SK-N-SH (cell line): Measurements from ENCODE around the gene SEBOX. TPM values are rescaled to one million over a fixed set of nuclear protein-coding genes. Genes with fewer than 3 reads are reported as not detected.

ENCODE experiments used
- CTCF ChIA-PET: fragments of 300-600, 350-600 bp; formaldehyde crosslinking; extraction: SDS; loops from one replicate; lab custom pipeline; 2021; lab: Yijun Ruan, JAX
- POLR2A ChIA-PET: fragments of 350-600 bp; sonication (Branson Sonifier 250); formaldehyde crosslinking; extraction: SDS; loops from one replicate; lab custom pipeline; 2020; ENCODE audit warnings: antibody characterized with exemption, inconsistent platforms; lab: Yijun Ruan, JAX
- DNase-seq: peaks from one replicate; pipeline ENCODE4 v3.0.0; 2012
- H2AFZ ChIP-seq: fragments of 200-600 bp; sonication (generic); 2 replicates; pipeline ENCODE4 v1.8.1; 2016; ENCODE audit warnings: antibody characterized with exemption, mild to moderate bottlenecking, low read depth
- H3F3A ChIP-seq: fragments of 200-600 bp; sonication (generic); replicated peaks from 2 replicates; pipeline ENCODE3; 2016; ENCODE audit warnings: antibody characterized with exemption, mild to moderate bottlenecking; ENCODE audit not compliant: insufficient read depth
- H3K27ac ChIP-seq, 2 experiments: fragments of 200-500 bp in 1 of 2; fragments of 200-600 bp in 1 of 2; sonication (Bioruptor generic) in 1 of 2; sonication (generic), shearing (Covaris generic) in 1 of 2; 2 replicates each; pipeline versions ENCODE4 v1.5.1 to v1.6.1; 2014 to 2016; ENCODE audit warnings: low read depth in 2 of 2, inconsistent platforms in 1 of 2, low read length in 1 of 2, mild to moderate bottlenecking in 1 of 2, mixed read lengths in 1 of 2
- H3K27me3 ChIP-seq: fragments of 200-600 bp; sonication (generic), shearing (Covaris generic); 2 replicates; pipeline ENCODE4 v1.6.1; 2016; ENCODE audit warnings: mixed run types; ENCODE audit not compliant: insufficient read depth
- H3K36me3 ChIP-seq, 2 experiments: fragments of 200-500 bp in 1 of 2; fragments of 200-600 bp in 1 of 2; sonication (Bioruptor generic) in 1 of 2; sonication (generic) in 1 of 2; replicated peaks in 1 of 2; 2 replicates each; pipeline versions ENCODE3 to v1.5.1; 2014 to 2016; ENCODE audit warnings: low read length in 1 of 2, mild to moderate bottlenecking in 1 of 2; ENCODE audit not compliant: insufficient read depth in 2 of 2, control insufficient read depth in 1 of 2
- H3K4me1 ChIP-seq, 2 experiments: fragments of 200-500 bp in 1 of 2; fragments of 200-600 bp in 1 of 2; sonication (Bioruptor generic) in 1 of 2; sonication (generic), shearing (Covaris generic) in 1 of 2; 2 replicates each; pipeline versions ENCODE4 v1.5.1 to v1.6.1; 2014 to 2016; ENCODE audit warnings: low read depth in 1 of 2, low read length in 1 of 2, mixed run types in 1 of 2; ENCODE audit not compliant: insufficient read depth in 2 of 2, control insufficient read depth in 1 of 2
- H3K4me2 ChIP-seq: fragments of 200-600 bp; sonication (generic), shearing (Covaris generic); 2 replicates; pipeline ENCODE4 v1.6.1; 2017; ENCODE audit warnings: mixed run types
- H3K4me3 ChIP-seq, 2 experiments: fragments of 200-500 bp in 1 of 2; fragments of 200-600 bp in 1 of 2; sonication (Bioruptor generic) in 1 of 2; sonication (generic), shearing (Covaris generic) in 1 of 2; 2 replicates each; pipeline versions ENCODE4 v1.5.1 to v1.8.1; 2014 to 2016; ENCODE audit warnings: low read depth in 2 of 2, inconsistent platforms in 1 of 2, low read length in 1 of 2, mild to moderate bottlenecking in 1 of 2, mixed read lengths in 1 of 2, moderate library complexity in 1 of 2
- H3K79me2 ChIP-seq: fragments of 200-600 bp; sonication (generic); 2 replicates; pipeline ENCODE4 v1.8.1; 2017; ENCODE audit warnings: mild to moderate bottlenecking; ENCODE audit not compliant: insufficient read depth
- H3K9ac ChIP-seq: fragments of 200-600 bp; sonication (generic); 2 replicates; pipeline ENCODE4 v1.6.1; 2017; ENCODE audit warnings: mixed run types
- H3K9me2 ChIP-seq: fragments of 200-600 bp; sonication (generic); 2 replicates; pipeline ENCODE4 v1.6.1; 2017; ENCODE audit warnings: mixed run types
- H3K9me3 ChIP-seq: fragments of 200-600 bp; sonication (generic); 2 replicates; pipeline ENCODE4 v1.6.1; 2017; ENCODE audit warnings: mixed run types, mild to moderate bottlenecking, moderate library complexity
- H4K20me1 ChIP-seq: fragments of 200-600 bp; sonication (generic); 2 replicates; pipeline ENCODE4 v1.6.1; 2017; ENCODE audit warnings: mild to moderate bottlenecking, mixed run types; ENCODE audit not compliant: insufficient read depth
- CHD2 ChIP-seq: fragments of 150-350 bp; IDR thresholded peaks from 2 replicates; pipeline ENCODE4 v1.6.1; 2018; ENCODE audit warnings: low read length; ENCODE audit not compliant: partially characterized antibody
- FOXJ3 ChIP-seq: sonication (generic); formaldehyde crosslinking; IDR thresholded peaks from 2 replicates; pipeline ENCODE4 v1.5.1; 2020; ENCODE audit warnings: mild to moderate bottlenecking, missing genetic modification reagents
- GATA2 ChIP-seq: sonication (generic); formaldehyde crosslinking; IDR thresholded peaks from 2 replicates; pipeline ENCODE4 v1.5.0; 2020; ENCODE audit warnings: mild to moderate bottlenecking, missing genetic modification reagents
- JUND ChIP-seq: IDR thresholded peaks from 2 replicates; pipeline ENCODE4 v1.4.0; 2012
- MEF2A ChIP-seq: IDR thresholded peaks from 2 replicates; pipeline ENCODE4 v1.4.0; 2012; ENCODE audit warnings: low read depth, borderline replicate concordance
- NFIC ChIP-seq: IDR thresholded peaks from 2 replicates; pipeline ENCODE4 v1.4.0; 2012; ENCODE audit warnings: borderline replicate concordance
- POLR2AphosphoS5 ChIP-seq: IDR thresholded peaks from 2 replicates; pipeline ENCODE4 v1.6.1; 2012; ENCODE audit warnings: low read depth, low read length
- RXRA ChIP-seq: IDR thresholded peaks from 2 replicates; pipeline ENCODE4 v1.4.0; 2012; ENCODE audit warnings: low read depth, mild to moderate bottlenecking, borderline replicate concordance
- SMC3 ChIP-seq: IDR thresholded peaks from 2 replicates; pipeline ENCODE4 v1.6.1; 2012; ENCODE audit warnings: low read depth, low read length, improper control_type of control experiment
- TAF1 ChIP-seq: IDR thresholded peaks from 2 replicates; pipeline ENCODE4 v1.6.1; 2012; ENCODE audit warnings: low read depth, mild to moderate bottlenecking, low read length, moderate library complexity, borderline replicate concordance
- TEAD4 ChIP-seq: IDR thresholded peaks from 2 replicates; pipeline ENCODE4 v1.4.0; 2012; ENCODE audit warnings: mild to moderate bottlenecking, borderline replicate concordance; ENCODE audit not compliant: insufficient read depth
- YY1 ChIP-seq: IDR thresholded peaks from 2 replicates; pipeline ENCODE4 v1.4.0; 2012; ENCODE audit warnings: low read depth, mild to moderate bottlenecking
- WGBS: methylation state at CpG from one replicate; pipeline ENCODE4 v1.1.6; 2017; ENCODE audit warnings: low lambda C conversion rate; 5-methylcytosine and 5-hydroxymethylcytosine counted together
- polyA plus RNA-seq, 3 experiments: library from polyadenylated mRNA; depleted of rRNA; stranded (reverse); fragments of >200 nt; gene quantifications; 2 replicates each; pipeline ENCODE4 v1.2.3, GENCODE V29; 2012
- TF ChIP-seq, protein P1 (sequence below): IDR thresholded peaks from 2 replicates; pipeline ENCODE4; 2012
- TF ChIP-seq, protein P2 (sequence below): fragments of 150-350 bp; IDR thresholded peaks from 2 replicates; pipeline ENCODE4 v1.6.1; 2017; ENCODE audit warnings: antibody characterized with exemption, low read length, low read depth, borderline replicate concordance
- TF ChIP-seq, protein P3 (sequence below): IDR thresholded peaks from 2 replicates; pipeline ENCODE4 v1.4.0; 2012; ENCODE audit warnings: low read depth, borderline replicate concordance
- TF ChIP-seq, protein P4 (sequence below): IDR thresholded peaks from 2 replicates; pipeline ENCODE4 v1.4.0; 2012; ENCODE audit warnings: low read depth

The SEBOX gene
- polyA plus RNA-seq, 1 of the 3 experiments (the other 2 are of a cell fraction): not detected

DNA sequence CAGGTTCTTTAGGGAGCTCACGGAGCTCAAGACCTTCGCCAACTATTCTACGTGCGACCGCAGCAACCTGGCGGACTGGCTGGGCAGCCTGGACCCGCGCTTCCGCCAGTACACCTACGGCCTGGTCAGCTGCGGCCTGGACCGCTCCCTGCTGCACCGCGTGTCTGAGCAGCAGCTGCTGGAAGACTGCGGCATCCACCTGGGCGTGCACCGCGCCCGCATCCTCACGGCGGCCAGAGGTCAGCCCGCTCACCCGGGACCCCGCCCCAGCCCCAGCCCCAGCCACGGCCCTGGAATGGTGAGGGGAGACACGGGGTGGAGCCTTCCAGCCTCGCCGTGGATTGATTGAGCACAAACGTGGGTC is 20.0 kb upstream of the SEBOX start:
- 95% methylated on average over 12 of the region's 29 CpGs for WGBS
- Histone ChIP-seq H3F3A (no peaks in the 10 kb centered on the region), H3K9ac (no peak overlapping the region), H4K20me1 (0 out of 2 replicates have a peak, but pooled peaks cover 6% of the 10 kb centered on the region), H3K9me2 (no peaks in the 10 kb centered on the region), H2AFZ (no peak overlapping the region), H3K4me3 (no peak overlapping the region), H3K36me3 (peaks cover 22 to 24% of the 10 kb centered on the region in 2 experiments), H3K4me2 (no peak overlapping the region), H3K27me3 (no peaks in the 10 kb centered on the region), H3K27ac (no peak overlapping the region), H3K79me2 (peaks cover 15% of the 10 kb centered on the region; the same call in 1 of the 2 replicates), H3K9me3 (no peaks in the 10 kb centered on the region), H3K4me1 (peaks cover 5 to 13% of the 10 kb centered on the region in 2 experiments; a peak in 2 of 4 replicates)
- TF ChIP-seq, protein P1, sequence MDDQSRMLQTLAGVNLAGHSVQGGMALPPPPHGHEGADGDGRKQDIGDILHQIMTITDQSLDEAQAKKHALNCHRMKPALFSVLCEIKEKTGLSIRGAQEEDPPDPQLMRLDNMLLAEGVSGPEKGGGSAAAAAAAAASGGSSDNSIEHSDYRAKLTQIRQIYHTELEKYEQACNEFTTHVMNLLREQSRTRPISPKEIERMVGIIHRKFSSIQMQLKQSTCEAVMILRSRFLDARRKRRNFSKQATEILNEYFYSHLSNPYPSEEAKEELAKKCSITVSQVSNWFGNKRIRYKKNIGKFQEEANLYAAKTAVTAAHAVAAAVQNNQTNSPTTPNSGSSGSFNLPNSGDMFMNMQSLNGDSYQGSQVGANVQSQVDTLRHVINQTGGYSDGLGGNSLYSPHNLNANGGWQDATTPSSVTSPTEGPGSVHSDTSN: no peak
- TF ChIP-seq FOXJ3 (CRISPR knock-in tag) (no peak), SMC3 (no peak), JUND (no peak), POLR2AphosphoS5 (no peak), MEF2A (no peak), NFIC (no peak), TAF1 (no peak)
- TF ChIP-seq, protein P2, sequence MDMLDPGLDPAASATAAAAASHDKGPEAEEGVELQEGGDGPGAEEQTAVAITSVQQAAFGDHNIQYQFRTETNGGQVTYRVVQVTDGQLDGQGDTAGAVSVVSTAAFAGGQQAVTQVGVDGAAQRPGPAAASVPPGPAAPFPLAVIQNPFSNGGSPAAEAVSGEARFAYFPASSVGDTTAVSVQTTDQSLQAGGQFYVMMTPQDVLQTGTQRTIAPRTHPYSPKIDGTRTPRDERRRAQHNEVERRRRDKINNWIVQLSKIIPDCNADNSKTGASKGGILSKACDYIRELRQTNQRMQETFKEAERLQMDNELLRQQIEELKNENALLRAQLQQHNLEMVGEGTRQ: no peak
- ChIA-PET POLR2A (interaction anchor here (1.2 kb wide), 1 partner anchor 13 kb away, joined by 3 read pairs; no protein-coding TSS in a partner anchor), CTCF (no interaction called here)
- DNase-seq: no peak

DNA sequence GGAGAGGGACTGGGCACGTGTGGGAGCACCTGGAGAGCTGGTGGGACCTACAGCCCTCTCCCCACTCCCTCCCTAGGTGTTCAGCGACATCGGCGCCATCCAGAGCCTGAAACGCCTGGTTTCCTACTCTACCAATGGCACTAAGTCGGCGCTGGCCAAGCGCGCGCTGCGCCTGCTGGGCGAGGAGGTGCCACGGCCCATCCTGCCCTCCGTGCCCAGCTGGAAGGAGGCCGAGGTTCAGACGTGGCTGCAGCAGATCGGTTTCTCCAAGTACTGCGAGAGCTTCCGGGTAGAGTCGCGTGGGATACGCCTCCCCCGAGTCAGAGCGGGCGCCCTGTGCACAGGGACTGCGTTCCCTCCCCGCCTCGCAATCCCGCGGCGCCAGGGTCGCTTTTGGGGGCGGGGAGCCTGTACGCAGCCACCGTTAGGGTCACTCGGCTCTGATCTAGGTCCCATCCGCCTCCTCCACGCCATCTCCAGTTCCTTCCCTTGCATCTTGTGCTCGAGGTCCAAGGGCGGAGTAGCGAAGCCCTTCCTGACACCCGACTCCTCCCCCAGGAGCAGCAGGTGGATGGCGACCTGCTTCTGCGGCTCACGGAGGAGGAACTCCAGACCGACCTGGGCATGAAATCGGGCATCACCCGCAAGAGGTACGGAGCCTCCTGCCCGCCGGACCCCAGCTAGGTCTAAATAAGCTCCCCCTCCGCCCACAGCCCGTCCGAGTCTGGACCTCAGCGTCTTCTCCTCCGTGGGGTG is 19.5 kb upstream of the SEBOX start:
- peaks cover 16% of the 10 kb centered on the region; the same call in 1 of the 2 replicates for H3K79me2 ChIP-seq
- peaks cover 17 to 22% of the 10 kb centered on the region in 2 experiments for H3K36me3 ChIP-seq
- TF ChIP-seq RXRA (no peak), JUND (no peak), GATA2 (CRISPR knock-in tag) (no peak), YY1 (no peak), TEAD4 (no peak), CHD2 (no peak), MEF2A (no peak)
- TF ChIP-seq, protein P3, sequence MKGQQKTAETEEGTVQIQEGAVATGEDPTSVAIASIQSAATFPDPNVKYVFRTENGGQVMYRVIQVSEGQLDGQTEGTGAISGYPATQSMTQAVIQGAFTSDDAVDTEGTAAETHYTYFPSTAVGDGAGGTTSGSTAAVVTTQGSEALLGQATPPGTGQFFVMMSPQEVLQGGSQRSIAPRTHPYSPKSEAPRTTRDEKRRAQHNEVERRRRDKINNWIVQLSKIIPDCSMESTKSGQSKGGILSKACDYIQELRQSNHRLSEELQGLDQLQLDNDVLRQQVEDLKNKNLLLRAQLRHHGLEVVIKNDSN: no peak
- TF ChIP-seq, protein P4, sequence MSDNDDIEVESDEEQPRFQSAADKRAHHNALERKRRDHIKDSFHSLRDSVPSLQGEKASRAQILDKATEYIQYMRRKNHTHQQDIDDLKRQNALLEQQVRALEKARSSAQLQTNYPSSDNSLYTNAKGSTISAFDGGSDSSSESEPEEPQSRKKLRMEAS: no peak
- TF ChIP-seq, protein P1: no peak
- ChIA-PET POLR2A (interaction anchor here (1.2 kb wide), 1 partner anchor 14 kb away, joined by 3 read pairs; no protein-coding TSS in a partner anchor), CTCF (no interaction called here)
- no peaks in the 10 kb centered on the region for H3K9me3 ChIP-seq
- H4K20me1 ChIP-seq: 0 out of 2 replicates have a peak, but pooled peaks cover 10% of the 10 kb centered on the region
- WGBS: 94% methylated on average over 54 of the region's 56 CpGs
- H3K4me3 ChIP-seq: no peak overlapping the region
- no peak overlapping the region for H2AFZ ChIP-seq
- no peak overlapping the region for H3K4me2 ChIP-seq
- no peaks in the 10 kb centered on the region for H3F3A ChIP-seq
- no peaks in the 10 kb centered on the region for H3K9me2 ChIP-seq
- H3K27ac ChIP-seq: no peak overlapping the region
- DNase-seq: no peak
- H3K4me1 ChIP-seq: peaks cover 7 to 14% of the 10 kb centered on the region in 2 experiments; a peak in 2 of 4 replicates
- H3K27me3 ChIP-seq: no peaks in the 10 kb centered on the region
- H3K9ac ChIP-seq: no peak overlapping the region
